H1 (cell line): ENCODE measurements around the gene RAD51B. TPM values are rescaled to one million over a fixed set of nuclear protein-coding genes. Genes with fewer than 3 reads are reported as not detected.
A peak's percentile ranks its signal among the peaks of the same experiment; 100 is the strongest.

ENCODE experiments used
- CTCF ChIA-PET: fragments of 300-600 bp; sonication (Branson Sonifier 250); formaldehyde crosslinking; loops from one replicate; lab custom pipeline; 2021; ENCODE audit not compliant: partially characterized antibody; lab: Charles Lee
- POLR2A ChIA-PET: fragments of 300-600 bp; sonication (Branson Sonifier 250); formaldehyde crosslinking; loops from one replicate; lab custom pipeline; 2021; ENCODE audit warnings: inconsistent platforms; ENCODE audit not compliant: partially characterized antibody; lab: Charles Lee
- DNase-seq, 2 experiments: peaks; one replicate each; pipeline versions ENCODE4 v3.0.0 to v3.0.0-alpha.2; 2010 to 2022; ENCODE audit warnings: low spot score in 2 of 2, low read depth in 1 of 2, mixed read lengths in 1 of 2
- FAIRE-seq: peaks from 2 replicates; lab custom pipeline; 2011; peaks lifted over from hg19 to GRCh38; lab: Jason Lieb, UNC
- H2AFZ ChIP-seq: 2 replicates; pipeline ENCODE4 v1.8.1; 2012; ENCODE audit warnings: low read length, inconsistent platforms
- H2AK5ac ChIP-seq: 2 replicates; pipeline ENCODE4 v1.6.1; 2013; ENCODE audit warnings: low read depth, low read length
- H2BK120ac ChIP-seq: replicated peaks from 2 replicates; pipeline ENCODE3; 2013; ENCODE audit warnings: low read depth, low read length, inconsistent platforms
- H2BK12ac ChIP-seq: 2 replicates; pipeline ENCODE4 v1.6.1; 2013; ENCODE audit warnings: low read depth, low read length
- H2BK15ac ChIP-seq: 2 replicates; pipeline ENCODE4 v1.6.1; 2013; ENCODE audit warnings: low read length
- H2BK20ac ChIP-seq: 2 replicates; pipeline ENCODE4 v1.6.1; 2013; ENCODE audit warnings: low read length
- H2BK5ac ChIP-seq: 2 replicates; pipeline ENCODE4 v1.6.1; 2013; ENCODE audit warnings: low read depth, low read length
- H3K14ac ChIP-seq: 2 replicates; pipeline ENCODE4 v1.6.1; 2013; ENCODE audit warnings: inconsistent platforms; ENCODE audit not compliant: insufficient read length
- H3K18ac ChIP-seq: 2 replicates; pipeline ENCODE4 v1.6.1; 2013; ENCODE audit warnings: low read length; ENCODE audit errors: extremely low read depth
- H3K23ac ChIP-seq: 2 replicates; pipeline ENCODE4 v1.6.1; 2013; ENCODE audit warnings: inconsistent platforms; ENCODE audit not compliant: insufficient read length
- H3K23me2 ChIP-seq: 2 replicates; pipeline ENCODE4 v1.6.1; 2013; ENCODE audit warnings: low read depth, low read length
- H3K27ac ChIP-seq: 2 replicates; pipeline ENCODE4 v1.6.1; 2011; ENCODE audit warnings: low read depth, low read length, inconsistent platforms
- H3K27me3 ChIP-seq, 4 experiments: replicated peaks in 1 of 4; 1 replicate in 1 of 4; 2 replicates in 3 of 4; pipeline versions ENCODE4 v1.6.1 to v1.8.1; 2011 to 2013; ENCODE audit warnings: low read length in 3 of 4, mild to moderate bottlenecking in 3 of 4, inconsistent platforms in 2 of 4, mixed read lengths in 2 of 4, moderate library complexity in 1 of 4; ENCODE audit not compliant: control insufficient read depth in 3 of 4, insufficient read depth in 3 of 4; ENCODE audit errors: extremely low read depth in 1 of 4
- H3K36me3 ChIP-seq, 4 experiments: 2 replicates each; pipeline versions ENCODE4 v1.6.1 to v1.8.1; 2011 to 2013; ENCODE audit warnings: mild to moderate bottlenecking in 4 of 4, low read length in 3 of 4, moderate library complexity in 2 of 4, control low read depth in 1 of 4, inconsistent platforms in 1 of 4; ENCODE audit not compliant: insufficient read depth in 4 of 4, control insufficient read depth in 2 of 4
- H3K4ac ChIP-seq: replicated peaks from 2 replicates; pipeline ENCODE3; 2013; ENCODE audit warnings: low read length, low read depth, mixed read lengths, inconsistent platforms; ENCODE audit not compliant: insufficient read length
- H3K4me1 ChIP-seq, 4 experiments: replicated peaks in 1 of 4; 1 replicate in 1 of 4; 2 replicates in 3 of 4; pipeline versions ENCODE4 v1.6.1 to v1.8.1; 2011 to 2013; ENCODE audit warnings: low read length in 3 of 4, inconsistent platforms in 2 of 4, mixed read lengths in 1 of 4; ENCODE audit not compliant: insufficient read depth in 4 of 4, control insufficient read depth in 3 of 4
- H3K4me2 ChIP-seq, 2 experiments: 2 replicates each; pipeline versions ENCODE4 v1.6.1 to v1.8.1; 2011 to 2013; ENCODE audit warnings: low read depth in 2 of 2, low read length in 2 of 2, control low read depth in 1 of 2, inconsistent platforms in 1 of 2, mild to moderate bottlenecking in 1 of 2; ENCODE audit not compliant: insufficient read depth in 1 of 2
- H3K4me3 ChIP-seq, 4 experiments: fragments of 200-600, 300-600 bp in 1 of 4; sonication (generic), shearing (Covaris generic), sonication (Bioruptor Twin) in 1 of 4; 2 replicates each; pipeline versions ENCODE4 v1.5.1 to v1.8.1; 2011 to 2016; ENCODE audit warnings: low read length in 4 of 4, low read depth in 3 of 4, control low read depth in 2 of 4, inconsistent platforms in 2 of 4, mild to moderate bottlenecking in 2 of 4, mixed read lengths in 1 of 4, moderate library complexity in 1 of 4; ENCODE audit not compliant: insufficient read depth in 2 of 4; ENCODE audit errors: extremely low read depth in 1 of 4
- H3K56ac ChIP-seq: replicated peaks from 2 replicates; pipeline ENCODE3; 2013; ENCODE audit warnings: low read depth, mild to moderate bottlenecking, mixed read lengths, low read length, inconsistent platforms; ENCODE audit not compliant: insufficient read length
- H3K79me1 ChIP-seq: 2 replicates; pipeline ENCODE4 v1.6.1; 2013; ENCODE audit warnings: low read depth, low read length, control low read depth
- H3K79me2 ChIP-seq, 2 experiments: 2 replicates each; pipeline versions ENCODE4 v1.6.1 to v1.8.1; 2012 to 2013; ENCODE audit warnings: low read length in 2 of 2, mild to moderate bottlenecking in 2 of 2, inconsistent platforms in 1 of 2; ENCODE audit not compliant: insufficient read depth in 2 of 2, control insufficient read depth in 1 of 2
- H3K9ac ChIP-seq, 4 experiments: replicated peaks in 1 of 4; 1 replicate in 1 of 4; 2 replicates in 3 of 4; pipeline versions ENCODE4 v1.6.1 to v1.8.1; 2011 to 2013; ENCODE audit warnings: low read depth in 3 of 4, low read length in 3 of 4, control low read depth in 2 of 4, mild to moderate bottlenecking in 2 of 4, moderate library complexity in 2 of 4, inconsistent platforms in 1 of 4; ENCODE audit errors: extremely low read depth in 1 of 4
- H3K9me3 ChIP-seq, 2 experiments: 2 replicates each; pipeline versions ENCODE4 v1.6.1 to v1.8.1; 2012 to 2013; ENCODE audit warnings: mild to moderate bottlenecking in 2 of 2, moderate library complexity in 2 of 2, control low read depth in 1 of 2, inconsistent platforms in 1 of 2, low read depth in 1 of 2, low read length in 1 of 2, mixed read lengths in 1 of 2; ENCODE audit not compliant: insufficient read depth in 2 of 2
- H4K20me1 ChIP-seq, 2 experiments: replicated peaks in 1 of 2; 2 replicates each; pipeline versions ENCODE3 to v1.8.1; 2011 to 2013; ENCODE audit warnings: inconsistent platforms in 2 of 2, low read length in 2 of 2, mild to moderate bottlenecking in 1 of 2; ENCODE audit not compliant: insufficient read depth in 2 of 2, control insufficient read depth in 1 of 2
- H4K5ac ChIP-seq: 2 replicates; pipeline ENCODE4 v1.6.1; 2013; ENCODE audit warnings: low read length, low read depth, mixed read lengths, inconsistent platforms; ENCODE audit not compliant: insufficient read length
- H4K8ac ChIP-seq: 2 replicates; pipeline ENCODE4 v1.8.0; 2013; ENCODE audit warnings: mild to moderate bottlenecking, moderate library complexity, low read length, inconsistent platforms; ENCODE audit not compliant: insufficient read depth; ENCODE audit errors: extremely low read depth
- H4K91ac ChIP-seq: replicated peaks from 2 replicates; pipeline ENCODE3; 2013; ENCODE audit warnings: low read length, mixed read lengths, inconsistent platforms; ENCODE audit not compliant: insufficient read length
- BACH1 ChIP-seq: IDR thresholded peaks from 2 replicates; pipeline ENCODE4 v1.6.1; 2012; ENCODE audit warnings: low read length, improper control_type of control experiment
- BCL11A ChIP-seq, 2 experiments: IDR thresholded peaks; one replicate each; pipeline ENCODE4 v1.6.1; 2011; ENCODE audit warnings: low read depth in 2 of 2, low read length in 2 of 2, mild to moderate bottlenecking in 2 of 2
- CBX5 ChIP-seq: fragments of 300-800, 300-1000 bp; sonication (generic); IDR thresholded peaks from 2 replicates; pipeline ENCODE4 v1.7.1; 2016; ENCODE audit warnings: antibody characterized with exemption, low read length, low read depth
- E2F6 ChIP-seq: IDR thresholded peaks from 2 replicates; pipeline ENCODE4 v1.6.1; 2012; ENCODE audit warnings: inconsistent platforms
- HDAC2 ChIP-seq, 2 experiments: fragments of 300-600 bp in 1 of 2; sonication (generic) in 1 of 2; IDR thresholded peaks; 2 replicates each; pipeline ENCODE4 v1.6.1; 2011 to 2012; ENCODE audit warnings: low read depth in 2 of 2, low read length in 2 of 2, mild to moderate bottlenecking in 2 of 2, moderate library complexity in 2 of 2, borderline replicate concordance in 1 of 2, inconsistent platforms in 1 of 2
- HDAC6 ChIP-seq: IDR thresholded peaks from one replicate; pipeline ENCODE4 v1.7.1; 2012; ENCODE audit warnings: low read depth, mild to moderate bottlenecking, inconsistent platforms, low read length, moderate library complexity
- POU5F1 ChIP-seq: IDR thresholded peaks from 2 replicates; pipeline ENCODE4 v1.6.1; 2011; ENCODE audit warnings: low read depth, mild to moderate bottlenecking, low read length, moderate library complexity
- RXRA ChIP-seq: IDR thresholded peaks from 2 replicates; pipeline ENCODE4 v1.6.1; 2011; ENCODE audit warnings: low read depth, mild to moderate bottlenecking, low read length, moderate library complexity; ENCODE audit not compliant: insufficient read depth
- SIX5 ChIP-seq: IDR thresholded peaks from 2 replicates; pipeline ENCODE4 v1.6.1; 2011; ENCODE audit warnings: mild to moderate bottlenecking, low read depth, low read length
- SP4 ChIP-seq: IDR thresholded peaks from 2 replicates; pipeline ENCODE4 v1.6.1; 2012; ENCODE audit warnings: low read length, inconsistent platforms
- TAF1 ChIP-seq: IDR thresholded peaks from 2 replicates; pipeline ENCODE4 v1.6.1; 2011; ENCODE audit warnings: mild to moderate bottlenecking, low read depth, low read length
- TAF7 ChIP-seq: optimal IDR thresholded peaks from 2 replicates; pipeline ENCODE3; 2011; ENCODE audit warnings: low read depth, mild to moderate bottlenecking, inconsistent platforms, low read length, moderate library complexity, borderline replicate concordance
- polyA plus RNA-seq, 7 experiments: library from polyadenylated mRNA; depleted of rRNA in 3 of 7; stranded (reverse) in 5 of 7; unstranded in 2 of 7; fragments of >200 nt in 5 of 7; fragments of 200-250 nt in 2 of 7; gene quantifications; 1 replicate in 5 of 7; 2 replicates in 1 of 7; 4 replicates in 1 of 7; pipeline versions ENCODE4 v1.2.1 to v1.2.3, GENCODE V29; 2011 to 2013; ENCODE audit warnings: missing spikeins in 2 of 7, mixed read lengths in 2 of 7
- total RNA-seq: library from RNA; stranded (reverse); fragmentation: NEBNext Ultra II Directional; extraction: Animal tissue kit (Norgen Biotek cat#: 25700); gene quantifications from 2 replicates; pipeline ENCODE4 v1.2.1, GENCODE V29; 2021
- TF ChIP-seq, protein P1 (sequence below): IDR thresholded peaks from 2 replicates; pipeline ENCODE4 v1.6.1; 2011; ENCODE audit warnings: low read length, improper control_type of control experiment

Gene RAD51B
- total and polyA plus RNA-seq, 2 of the 8 experiments (the other 6 are each of a cell fraction or from before 2014, with no cell fraction given), result 3.9 to 14.9 TPM

- H3K27me3 ChIP-seq, result no peaks in the 10 kb centered on the region
- peak overlapping the region; percentile 100 for H2BK20ac ChIP-seq
- H3K79me2 ChIP-seq, result no peaks in the 10 kb centered on the region
- no peak overlapping the region for H4K8ac ChIP-seq
- H4K91ac ChIP-seq, result peak overlapping the region; percentile 99
- no peaks in the 10 kb centered on the region for H3K36me3 ChIP-seq
- no peaks in the 10 kb centered on the region; the same call in 1 of the 2 replicates for H3K23me2 ChIP-seq
- H3K9ac ChIP-seq, result no peak overlapping the region
- ChIA-PET POLR2A (interaction anchor here (1.0 to 1.6 kb wide), 6 partner anchors 9 to 860 kb away, joined by 3 to 5 read pairs (median 3); partner anchors contain the start of gene ZFP36L1), CTCF (interaction anchor here (0.8 to 2.9 kb wide), 32 partner anchors 9 to 916 kb away, joined by 3 to 16 read pairs (median 4); no protein-coding TSS in a partner anchor)
- no peak overlapping the region for H3K23ac ChIP-seq
- FAIRE-seq (no peak), DNase-seq (no peak)
- no peak overlapping the region for H3K27ac ChIP-seq
- peak overlapping the region; percentile 0 to 29; a peak in 1 of 4 replicates for H3K4me2 ChIP-seq
- peak overlapping the region; percentile 95 for H2AK5ac ChIP-seq
- H3K4me1 ChIP-seq, result peaks cover 5 to 15% (median 11%) of the 10 kb centered on the region in 4 experiments; a peak in 5 of 7 replicates
- H4K20me1 ChIP-seq, result no peaks in the 10 kb centered on the region
- H3K4me3 ChIP-seq, result no peak overlapping the region
- H3K4ac ChIP-seq, result peak overlapping the region; percentile 98
- H3K18ac ChIP-seq, result peak overlapping the region; percentile 68
- peak overlapping the region; percentile 38 for H3K56ac ChIP-seq
- no peak overlapping the region for H4K5ac ChIP-seq
- no peaks in the 10 kb centered on the region for H3K79me1 ChIP-seq
- peak overlapping the region; percentile 31; the same call in 1 of the 2 replicates for H2BK15ac ChIP-seq
- peak overlapping the region; percentile 99 for H2BK120ac ChIP-seq
- no peak overlapping the region for H2AFZ ChIP-seq
- TF ChIP-seq TAF1, result no peak
- no peak for TF ChIP-seq BACH1
- no peak for TF ChIP-seq SIX5
- TF ChIP-seq E2F6, result no peak
- TF ChIP-seq HDAC6, result no peak
- TF ChIP-seq, protein P1, sequence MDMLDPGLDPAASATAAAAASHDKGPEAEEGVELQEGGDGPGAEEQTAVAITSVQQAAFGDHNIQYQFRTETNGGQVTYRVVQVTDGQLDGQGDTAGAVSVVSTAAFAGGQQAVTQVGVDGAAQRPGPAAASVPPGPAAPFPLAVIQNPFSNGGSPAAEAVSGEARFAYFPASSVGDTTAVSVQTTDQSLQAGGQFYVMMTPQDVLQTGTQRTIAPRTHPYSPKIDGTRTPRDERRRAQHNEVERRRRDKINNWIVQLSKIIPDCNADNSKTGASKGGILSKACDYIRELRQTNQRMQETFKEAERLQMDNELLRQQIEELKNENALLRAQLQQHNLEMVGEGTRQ, result no peak
- no peak for TF ChIP-seq RXRA
- TF ChIP-seq BCL11A (IDR thresholded peaks at IDR 0.05; ENCODE audit: low read depth in 2 of 2, low read length in 2 of 2), result no peak
- TF ChIP-seq SP4, result no peak
- TF ChIP-seq CBX5, result no peak
- TF ChIP-seq POU5F1, result no peak
- no peak for TF ChIP-seq HDAC2 (IDR thresholded peaks at IDR 0.05; ENCODE audit: borderline replicate concordance in 1 of 2, low read depth in 2 of 2, low read length in 2 of 2)
- TF ChIP-seq TAF7, result no peak
- peak overlapping the region; percentile 93; the same call in 1 of the 2 replicates for H2BK12ac ChIP-seq
- peak overlapping the region; percentile 37 for H3K14ac ChIP-seq
- H3K9me3 ChIP-seq, result peaks cover 2 to 3% of the 10 kb centered on the region in 2 experiments; a peak in 2 of 4 replicates
- H2BK5ac ChIP-seq, result peak overlapping the region; percentile 99; the same call in 1 of the 2 replicates
Observed at GRCh38 chr14:67933266-67933665, 113.7 kb downstream of the RAD51B start.
